Forelimb muscle (tissue), 1 donor: ENCODE results near the gene JCHAIN. TPM values are rescaled to one million over a fixed set of nuclear protein-coding genes. Genes with fewer than 3 reads are reported as not detected.

ENCODE experiments used
- DNase-seq: peaks from one replicate; pipeline ENCODE4 v3.0.0-alpha.2; 2013; ENCODE audit warnings: low read depth
- polyA plus RNA-seq: library from polyadenylated mRNA; unstranded; fragments of 120-200 nt; gene quantifications from one replicate; pipeline ENCODE4 v1.2.1, GENCODE V29; 2013; ENCODE audit not compliant: insufficient read length

JCHAIN gene
- polyA plus RNA-seq, 1 donor, result 1.5 TPM

DNA sequence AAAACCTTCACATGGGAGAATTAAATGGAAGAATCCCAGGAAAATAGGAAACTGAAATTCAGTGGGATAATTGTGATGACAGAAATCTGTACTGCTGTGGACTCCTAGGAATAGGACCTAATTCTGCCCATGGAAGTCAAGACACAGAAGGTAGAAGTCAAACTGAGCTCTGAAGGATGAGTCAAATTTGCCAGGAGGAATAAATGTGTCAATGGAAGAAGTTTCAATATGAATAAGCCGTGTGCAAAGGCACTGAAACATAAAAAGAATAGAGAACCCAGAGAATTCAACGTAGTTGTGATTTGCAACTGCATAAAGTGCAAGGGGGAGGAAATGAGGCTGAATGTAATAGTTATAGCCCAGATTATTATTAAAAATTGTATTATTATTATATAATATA is 26.1 kb downstream of the JCHAIN start:
- no peak for DNase-seq

DNA sequence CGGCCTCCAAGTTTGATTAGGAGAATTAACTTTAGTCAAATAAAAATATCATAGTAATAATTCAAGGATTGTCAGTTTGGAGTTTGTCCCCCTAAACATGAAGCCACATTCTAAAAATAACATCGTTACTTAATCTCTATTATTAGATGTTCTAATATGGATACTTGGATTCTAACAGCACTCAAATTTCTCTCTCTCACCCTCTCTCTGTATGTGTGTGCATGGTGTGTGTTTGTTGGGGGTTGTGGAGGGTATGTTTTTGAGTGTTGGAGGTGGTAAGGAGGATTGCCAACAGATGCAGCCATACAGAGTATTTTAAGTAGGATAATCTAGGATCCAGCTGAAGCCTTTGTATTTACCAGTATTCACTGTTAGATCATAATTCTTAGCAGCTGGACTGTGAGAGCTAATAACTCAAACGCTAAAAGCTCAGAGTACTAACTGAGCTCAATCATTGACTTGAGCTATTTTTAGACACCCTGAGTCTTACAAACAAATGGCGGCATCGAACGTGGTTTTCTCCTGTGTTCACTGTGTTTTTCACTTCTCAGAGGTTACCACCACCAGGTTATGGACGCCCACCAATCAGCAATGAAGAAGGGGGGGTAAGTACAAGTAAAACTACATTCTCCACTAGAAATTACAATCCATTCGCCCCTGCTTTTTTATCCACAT is 28.9 kb downstream of the JCHAIN start:
- no peak for DNase-seq

GRCh38 chr4:70634482-70634881 is 31.8 kb downstream of the JCHAIN start:
- no peak for DNase-seq

DNA sequence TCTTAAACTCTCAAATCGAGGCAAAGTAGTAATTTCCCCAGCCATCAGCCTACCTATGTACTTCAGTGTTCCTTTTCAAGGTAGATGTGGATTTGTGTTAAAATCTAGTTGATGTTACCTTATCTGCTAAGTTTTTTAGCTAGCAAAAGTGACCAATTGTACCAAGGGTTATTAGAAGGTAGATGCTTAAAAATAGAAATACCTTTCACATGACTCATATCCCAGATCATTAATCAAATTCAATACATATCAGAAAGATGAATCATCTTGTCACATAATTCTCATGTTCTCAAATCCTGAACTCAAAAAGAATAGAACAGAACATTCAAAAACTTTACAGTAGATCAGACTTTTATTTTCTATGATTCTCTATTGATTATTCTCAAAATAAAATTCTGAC is 34.3 kb downstream of the JCHAIN start:
- no peak for DNase-seq

DNA sequence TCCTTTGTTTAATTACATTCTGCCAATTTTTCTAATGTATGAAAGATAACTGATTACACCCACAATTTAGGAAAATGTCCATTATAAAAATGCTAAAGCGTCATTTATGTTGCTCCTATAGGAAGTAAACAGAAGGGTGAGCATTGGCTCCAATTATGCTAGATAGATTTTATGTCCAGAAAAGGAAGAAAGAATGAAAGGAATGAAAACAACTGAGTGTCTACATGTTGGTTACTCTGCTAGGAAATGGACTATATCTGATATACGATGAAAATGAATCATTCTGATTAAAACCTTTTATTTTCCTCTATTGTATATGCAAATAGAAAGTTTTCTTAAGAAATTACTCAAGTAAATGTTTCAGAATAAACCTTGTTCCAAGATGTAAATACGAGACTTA is 36.1 kb downstream of the JCHAIN start:
- DNase-seq, result no peak

DNA sequence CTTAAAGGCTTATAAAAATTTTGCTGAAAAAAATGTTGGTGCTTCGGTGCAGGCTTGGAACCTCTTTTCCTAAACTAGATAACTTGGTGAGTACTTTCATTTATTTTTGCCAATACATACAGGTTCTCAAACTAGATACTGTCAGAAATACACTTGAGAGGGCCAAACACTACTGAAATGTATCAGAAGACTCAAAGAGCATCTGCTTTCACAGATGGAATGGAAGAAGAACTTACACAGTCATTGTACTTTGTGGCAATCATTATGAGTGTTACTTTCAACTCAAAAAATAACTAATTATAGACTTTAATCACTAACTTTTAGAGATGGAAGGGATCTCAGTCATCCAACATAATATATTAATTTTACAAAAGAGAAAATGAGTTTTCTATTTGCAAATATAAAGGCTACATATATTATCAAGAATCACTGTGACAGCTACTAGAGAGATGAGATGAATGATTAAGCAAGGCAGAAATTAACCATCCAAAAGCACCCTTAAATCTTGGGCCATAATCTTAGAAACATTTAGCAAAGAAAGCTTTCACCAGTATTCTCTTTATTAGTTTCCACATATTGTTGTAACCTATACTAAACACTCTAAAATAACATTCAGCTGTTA is 36.7 kb downstream of the JCHAIN start:
- no peak for DNase-seq

- no peak for DNase-seq
Measured at GRCh38 chr4:70628444-70628843, 37.9 kb downstream of the JCHAIN start, which contains the start of gene ENAM. Gene ENAM (plus strand): TSS chr4:70628744. CDS start chr4:70629501, 757 bp downstream.

GRCh38 chr4:70627620-70628019 is 38.7 kb downstream of the JCHAIN start:
- no peak for DNase-seq

- no peak for DNase-seq
Measured at GRCh38 chr4:70624226-70624793, 42.0 kb downstream of the JCHAIN start.

DNA sequence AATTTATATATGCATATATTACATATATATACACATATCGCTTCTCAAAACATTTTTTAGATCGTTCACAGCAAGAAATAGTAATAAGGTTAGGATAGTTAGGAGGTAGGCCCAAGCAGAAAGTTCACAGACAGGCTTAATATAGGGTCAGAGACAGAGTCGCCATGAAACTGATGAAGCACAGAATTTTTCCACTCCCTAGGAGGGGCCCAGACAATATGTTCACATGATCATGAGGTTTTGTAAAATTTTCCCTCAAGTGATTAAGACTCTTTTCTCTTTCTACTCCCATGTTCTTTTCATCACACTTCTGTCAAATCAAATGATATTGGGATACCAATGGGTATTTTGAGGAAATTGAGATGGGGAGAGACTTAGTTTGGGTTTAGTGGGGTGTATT is 43.0 kb downstream of the JCHAIN start:
- no peak for DNase-seq

- DNase-seq, result no peak
Measured at GRCh38 chr4:70619778-70620177, 46.5 kb downstream of the JCHAIN start.

DNA sequence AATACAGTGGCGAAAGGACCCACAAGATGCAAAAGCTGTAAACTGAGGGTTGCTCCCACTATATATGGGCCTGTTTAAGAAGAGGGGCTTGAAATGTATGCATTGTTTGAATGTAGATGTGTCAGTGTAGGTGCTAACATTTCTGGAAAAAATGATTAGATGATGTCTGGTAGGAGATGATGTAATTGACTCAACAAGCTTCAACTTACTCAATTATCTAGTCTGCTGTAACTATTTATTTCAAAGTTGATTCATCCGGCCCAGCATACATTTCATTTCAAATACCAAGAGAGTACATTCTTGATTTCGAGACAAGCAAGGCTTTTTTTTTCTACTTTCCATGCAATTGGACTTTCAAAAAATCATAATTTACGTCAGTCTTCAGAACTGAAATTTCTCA is 47.0 kb downstream of the JCHAIN start:
- DNase-seq, result no peak

GRCh38 chr4:70614184-70614555 is 52.1 kb downstream of the JCHAIN start:
- DNase-seq, result no peak

- DNase-seq, result no peak
Measured at GRCh38 chr4:70613306-70614183, 52.8 kb downstream of the JCHAIN start.

DNA sequence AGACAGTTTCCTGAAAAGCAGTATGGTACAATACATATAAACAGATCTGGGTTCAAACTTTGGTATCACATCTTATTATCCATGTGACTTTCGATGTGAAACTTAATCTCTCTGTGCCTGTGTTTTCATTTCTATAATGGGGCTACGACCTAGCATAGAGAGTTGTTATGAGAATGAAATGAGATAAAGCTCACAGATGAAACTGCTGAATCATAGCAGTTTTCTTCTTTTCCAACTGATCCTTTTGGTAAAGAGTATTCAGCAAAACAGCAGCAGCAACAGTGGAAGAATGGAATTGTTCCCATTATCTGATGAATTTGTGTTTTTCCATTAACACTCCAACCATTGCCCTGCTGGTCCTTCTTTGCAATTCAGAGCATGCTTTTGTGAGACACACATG is 58.0 kb downstream of the JCHAIN start:
- DNase-seq, result no peak

- no peak for DNase-seq
Measured at GRCh38 chr4:70607334-70607853, 58.9 kb downstream of the JCHAIN start.

- DNase-seq, result no peak
Measured at GRCh38 chr4:70606459-70606858, 59.8 kb downstream of the JCHAIN start.

Other genes starting within 250 kb of the JCHAIN start
- gene MUC7, start 194.3 kb downstream of the JCHAIN start, polyA plus RNA-seq, result not detected
- not detected for gene AMTN, start 147.9 kb downstream of the JCHAIN start, polyA plus RNA-seq
- gene AMBN, start 74.3 kb downstream of the JCHAIN start, polyA plus RNA-seq, result not detected
- gene ENAM, start 37.8 kb downstream of the JCHAIN start, polyA plus RNA-seq, result 3.8 TPM
- 18.7 TPM for gene UTP3, start 22.0 kb upstream of the JCHAIN start, polyA plus RNA-seq
- 89.7 TPM for gene RUFY3, start 55.5 kb upstream of the JCHAIN start, polyA plus RNA-seq
- gene GRSF1, start 173.4 kb upstream of the JCHAIN start, polyA plus RNA-seq, result 181 TPM
- 32.1 TPM for gene MOB1B, start 235.9 kb upstream of the JCHAIN start, polyA plus RNA-seq